Ovary (tissue), 3 donors: ENCODE measurements around the gene MADD.

Experiments
- POLR2A ChIP-seq: fragments of 450-650 bp; IDR thresholded peaks from one replicate; pipeline ENCODE4 v1.6.1; 2017; ENCODE audit warnings: antibody characterized with exemption, mild to moderate bottlenecking, moderate library complexity
- TF ChIP-seq, protein P1 (sequence below), 3 donors: fragments of 450-650 bp in 2 of 3; fragments of 200-600 bp in 1 of 3; IDR thresholded peaks; one replicate each; pipeline versions ENCODE4 v1.5.1 to v1.8.0; 2016 to 2022; ENCODE audit warnings: antibody characterized with exemption in 3 of 3, mild to moderate bottlenecking in 1 of 3
- donor health status: DM: no; HTN: no; CAD: no.

DNA sequence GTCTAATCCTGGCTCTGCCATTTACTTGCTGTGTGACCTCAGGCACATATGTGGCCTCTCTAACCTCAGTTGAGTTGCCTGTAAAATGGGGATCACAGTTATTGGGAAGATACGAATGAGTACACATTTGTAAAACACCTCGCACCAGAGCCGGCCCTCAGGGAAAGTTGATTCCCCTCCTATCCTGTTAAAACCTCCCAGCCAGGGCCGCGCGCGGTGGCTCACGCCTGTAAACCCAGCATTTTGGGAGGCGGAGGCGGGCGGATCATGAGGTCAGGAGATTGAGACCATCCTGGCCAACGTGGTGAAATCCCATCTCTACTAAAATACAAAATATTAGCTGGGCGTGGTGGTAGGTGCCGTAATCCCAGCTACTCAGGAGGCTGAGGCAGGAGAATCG is 90.4 kb downstream of the MADD start:
- TF ChIP-seq POLR2A = no peak
- TF ChIP-seq, protein P1, sequence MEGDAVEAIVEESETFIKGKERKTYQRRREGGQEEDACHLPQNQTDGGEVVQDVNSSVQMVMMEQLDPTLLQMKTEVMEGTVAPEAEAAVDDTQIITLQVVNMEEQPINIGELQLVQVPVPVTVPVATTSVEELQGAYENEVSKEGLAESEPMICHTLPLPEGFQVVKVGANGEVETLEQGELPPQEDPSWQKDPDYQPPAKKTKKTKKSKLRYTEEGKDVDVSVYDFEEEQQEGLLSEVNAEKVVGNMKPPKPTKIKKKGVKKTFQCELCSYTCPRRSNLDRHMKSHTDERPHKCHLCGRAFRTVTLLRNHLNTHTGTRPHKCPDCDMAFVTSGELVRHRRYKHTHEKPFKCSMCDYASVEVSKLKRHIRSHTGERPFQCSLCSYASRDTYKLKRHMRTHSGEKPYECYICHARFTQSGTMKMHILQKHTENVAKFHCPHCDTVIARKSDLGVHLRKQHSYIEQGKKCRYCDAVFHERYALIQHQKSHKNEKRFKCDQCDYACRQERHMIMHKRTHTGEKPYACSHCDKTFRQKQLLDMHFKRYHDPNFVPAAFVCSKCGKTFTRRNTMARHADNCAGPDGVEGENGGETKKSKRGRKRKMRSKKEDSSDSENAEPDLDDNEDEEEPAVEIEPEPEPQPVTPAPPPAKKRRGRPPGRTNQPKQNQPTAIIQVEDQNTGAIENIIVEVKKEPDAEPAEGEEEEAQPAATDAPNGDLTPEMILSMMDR (IDR thresholded peaks at IDR 0.05) = no peak
